Activated CD4-positive, alpha-beta T cell treated with anti-CD3 and anti-CD28 coated beads for 24 hours (primary cell): ENCODE data around the gene UTF1.

ENCODE experiments used
- DNase-seq, 2 donors: peaks; one replicate each; pipeline ENCODE4 v3.0.0-alpha.2; 2020; ENCODE audit warnings: low read depth in 2 of 2

Gene UTF1, protein sequence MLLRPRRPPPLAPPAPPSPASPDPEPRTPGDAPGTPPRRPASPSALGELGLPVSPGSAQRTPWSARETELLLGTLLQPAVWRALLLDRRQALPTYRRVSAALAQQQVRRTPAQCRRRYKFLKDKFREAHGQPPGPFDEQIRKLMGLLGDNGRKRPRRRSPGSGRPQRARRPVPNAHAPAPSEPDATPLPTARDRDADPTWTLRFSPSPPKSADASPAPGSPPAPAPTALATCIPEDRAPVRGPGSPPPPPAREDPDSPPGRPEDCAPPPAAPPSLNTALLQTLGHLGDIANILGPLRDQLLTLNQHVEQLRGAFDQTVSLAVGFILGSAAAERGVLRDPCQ

DNA sequence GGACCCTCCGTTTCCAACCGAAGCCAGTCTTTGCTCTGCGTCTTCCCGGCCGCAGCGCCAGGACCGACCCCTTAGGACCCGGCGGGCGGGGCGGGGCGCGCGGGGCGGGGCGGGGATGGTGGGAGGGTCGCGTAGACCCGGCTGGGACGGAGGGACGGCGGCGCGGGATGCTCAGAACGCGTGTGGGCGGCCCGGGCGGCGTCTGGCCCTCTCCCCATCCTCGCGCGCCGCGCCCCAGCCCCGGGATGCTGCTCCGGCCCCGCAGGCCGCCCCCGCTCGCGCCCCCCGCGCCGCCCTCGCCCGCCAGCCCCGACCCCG is at the start of gene UTF1:
TSS of gene UTF1 (plus strand) at position 174 of the 318 bp plus-strand sequence. CDS start at position 246, 72 bp downstream.
- DNase-seq = no peak

DNA sequence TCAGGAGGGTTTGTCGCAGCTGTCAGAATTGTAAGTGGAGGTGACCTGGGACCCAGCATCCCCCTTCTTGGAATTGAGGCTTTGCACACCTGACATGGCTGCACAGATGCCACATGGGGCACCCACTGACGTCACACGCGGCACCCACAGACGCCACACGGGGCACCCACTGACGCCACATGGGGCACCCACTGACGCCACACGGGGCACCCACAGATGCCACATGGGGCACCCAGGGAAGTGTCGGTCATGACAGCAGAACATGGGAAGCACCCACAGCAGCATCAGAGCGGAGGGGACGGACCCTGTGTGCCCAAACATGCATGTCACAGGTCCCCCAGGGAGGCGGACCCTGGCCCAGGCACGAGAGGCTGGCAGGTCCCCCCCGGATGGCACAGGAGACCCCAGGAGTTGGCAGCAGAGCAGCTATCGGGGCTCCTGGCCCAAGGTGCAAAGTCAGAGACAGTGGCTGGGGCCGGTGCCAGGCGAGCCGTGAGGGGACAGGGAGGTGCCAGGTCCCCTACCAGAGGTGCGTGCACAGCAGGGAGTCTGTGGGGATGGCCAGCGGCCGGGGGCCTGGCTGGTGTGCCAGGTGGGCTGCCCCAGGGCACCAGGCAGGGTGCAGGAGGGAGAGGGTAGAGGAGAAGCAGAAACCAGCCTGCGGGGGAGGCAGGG is 48.9 kb upstream of the UTF1 start:
- no peak for DNase-seq

DNA sequence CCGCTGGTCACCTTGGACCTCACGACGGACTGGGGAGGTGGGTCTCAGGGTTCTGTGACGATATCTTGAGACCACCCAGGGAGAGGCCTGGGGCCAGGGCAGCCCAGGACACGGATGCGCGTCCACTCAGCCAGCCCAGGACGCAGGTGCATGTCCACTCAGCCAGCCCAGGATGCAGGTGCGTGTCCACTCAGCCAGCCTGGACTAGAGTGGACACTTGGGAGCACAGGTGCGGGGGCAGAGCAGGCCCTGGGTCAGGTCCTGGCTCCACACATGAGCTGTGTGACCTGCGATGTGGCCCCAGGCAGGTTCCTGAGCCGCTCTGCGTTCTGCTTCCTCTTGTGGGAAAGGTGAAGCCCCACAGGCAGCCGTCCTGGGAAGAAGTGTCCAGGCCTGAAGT is 47.8 kb upstream of the UTF1 start:
- no peak for DNase-seq

DNA sequence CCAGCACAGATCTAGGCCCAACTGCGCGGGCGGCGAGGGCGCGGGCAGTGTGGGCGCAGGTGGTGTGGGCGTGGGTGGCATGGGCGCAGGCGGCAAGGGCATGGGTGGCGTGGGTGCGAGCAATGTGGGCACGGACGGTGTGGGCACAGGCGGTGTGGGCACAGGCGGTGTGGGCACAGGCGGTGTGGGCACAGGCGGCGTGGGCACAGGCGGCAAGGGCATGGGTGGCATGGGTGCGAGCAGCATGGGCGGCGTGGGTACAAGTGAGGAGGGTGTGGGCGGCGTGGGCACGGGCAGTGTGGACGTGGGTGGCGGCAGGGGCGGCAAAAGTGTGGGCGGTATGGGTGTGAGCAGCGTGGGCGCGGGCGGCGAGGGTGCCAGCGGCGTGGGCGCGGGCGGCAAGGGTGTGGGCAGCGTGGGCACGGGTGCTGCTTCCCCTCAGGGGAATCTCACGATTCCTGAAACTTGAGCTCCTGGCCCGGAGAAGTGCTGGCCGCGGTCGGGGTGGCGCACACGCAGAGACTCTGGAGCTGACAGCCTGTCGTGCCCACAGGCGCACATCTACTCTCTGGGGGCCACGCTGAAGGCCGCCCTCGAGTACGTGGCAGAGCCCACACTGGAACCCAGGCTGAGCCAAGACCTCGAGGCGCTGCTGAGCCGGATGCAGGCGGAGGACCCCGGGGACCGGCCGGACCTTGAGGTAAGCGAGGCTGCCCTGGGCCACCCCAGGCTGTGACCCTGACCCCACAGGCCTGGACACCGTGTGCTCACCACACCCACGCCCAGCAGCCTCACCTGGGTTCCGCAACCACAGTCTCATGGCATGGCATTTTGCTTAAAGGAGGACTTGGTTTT is 47.0 kb upstream of the UTF1 start:
- DNase-seq = no peak

DNA sequence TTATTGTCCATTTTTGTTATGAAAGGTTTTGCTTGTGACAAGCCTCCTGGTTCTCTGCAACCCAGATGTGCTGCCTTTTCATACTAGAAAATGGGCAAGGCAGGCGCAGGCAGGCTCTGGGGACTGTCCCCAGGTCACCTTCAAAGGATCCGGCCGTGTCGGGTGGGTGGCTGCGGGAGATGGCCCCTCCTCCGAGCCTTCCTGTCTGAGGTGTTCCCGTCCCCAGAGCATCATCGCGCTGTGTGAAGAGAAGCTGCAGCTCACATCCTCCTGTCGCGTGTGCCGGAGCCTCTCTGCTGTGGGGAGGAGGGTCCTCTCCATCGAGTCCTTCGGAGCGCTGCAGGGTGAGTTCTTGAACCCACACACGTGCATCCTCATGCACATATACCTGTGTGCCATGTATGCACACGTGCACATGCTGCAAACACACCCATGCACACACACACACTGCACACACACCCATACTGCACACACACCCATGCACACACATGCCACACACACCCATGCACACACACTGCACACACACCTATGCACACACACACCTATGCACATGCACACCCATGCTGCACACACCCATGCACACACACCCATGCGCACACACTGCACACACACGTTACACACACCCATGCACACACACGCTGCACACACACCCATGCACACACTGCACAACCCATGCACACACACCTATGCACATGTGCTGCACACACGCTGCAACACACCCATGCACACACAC is 46.2 kb upstream of the UTF1 start:
- DNase-seq = no peak

DNA sequence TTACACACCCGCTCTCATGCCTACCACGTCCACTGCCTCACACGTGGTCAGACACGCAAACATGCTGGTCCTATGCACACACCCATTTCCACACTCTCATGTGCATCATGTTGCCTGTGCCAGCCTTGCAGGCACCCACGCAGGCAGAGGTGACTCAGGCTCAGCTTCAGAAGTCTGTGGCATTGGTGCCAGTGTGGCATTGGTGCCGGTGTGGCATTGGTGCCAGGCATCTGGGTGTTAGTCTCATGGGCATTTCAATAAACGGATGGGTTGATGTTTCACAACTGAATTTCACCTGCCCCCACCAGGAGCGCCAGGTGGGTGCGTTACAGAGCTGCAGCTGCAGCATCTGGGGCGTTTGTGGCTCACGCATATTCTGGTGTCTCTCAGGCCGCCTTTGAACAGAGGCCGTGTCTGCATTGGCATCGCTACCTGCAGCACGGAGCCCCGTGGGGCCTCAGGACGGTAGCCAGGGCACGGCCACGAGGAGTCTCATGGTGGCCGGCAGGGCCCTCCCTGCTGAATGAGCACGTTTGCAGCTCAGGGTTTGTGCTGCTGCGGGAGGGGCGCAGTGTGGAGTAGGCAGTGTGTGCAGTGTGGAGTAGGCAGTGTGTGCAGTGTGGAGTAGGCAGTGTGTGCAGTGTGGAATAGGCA is 45.3 kb upstream of the UTF1 start:
- no peak for DNase-seq

DNA sequence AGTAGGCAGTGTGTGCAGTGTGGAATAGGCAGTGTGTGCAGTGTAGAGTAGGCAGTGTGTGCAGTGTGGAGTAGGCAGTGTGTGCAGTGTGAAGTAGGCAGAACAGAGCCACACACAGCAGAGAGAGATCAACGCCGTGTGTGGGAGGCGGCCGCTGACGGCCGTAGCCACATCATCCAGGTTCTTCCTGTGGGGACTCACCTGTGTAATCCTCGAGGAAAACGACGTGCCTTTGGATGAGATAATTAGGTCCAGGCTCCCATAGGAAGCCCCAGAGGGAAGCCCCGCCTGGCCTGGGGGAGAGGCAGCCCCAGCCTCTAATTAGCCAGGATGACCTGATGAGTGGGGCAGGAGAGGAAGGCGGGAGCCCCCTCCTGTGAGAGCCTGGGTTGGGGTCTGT is 44.6 kb upstream of the UTF1 start:
- no peak for DNase-seq

DNA sequence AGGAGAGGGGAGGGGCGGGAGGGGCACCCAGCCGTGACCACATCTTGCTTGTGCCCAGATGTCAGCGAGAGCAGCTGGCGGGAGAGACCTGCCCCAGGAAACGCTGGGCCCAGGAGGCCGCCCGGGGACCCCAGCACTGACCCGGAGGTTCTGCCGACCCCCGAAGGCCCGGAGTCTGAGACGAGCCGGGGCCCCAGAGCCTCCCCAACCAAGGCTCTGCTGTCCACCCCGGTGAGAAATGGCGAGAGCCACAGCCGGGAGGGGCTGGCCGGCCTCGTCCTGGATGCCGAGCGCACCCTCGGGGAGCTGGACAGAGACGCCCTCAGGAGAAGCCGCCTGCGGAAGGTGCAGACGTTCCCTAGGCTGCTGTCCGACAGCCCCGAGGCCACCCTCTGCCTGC is 44.1 kb upstream of the UTF1 start:
- DNase-seq = no peak

DNA sequence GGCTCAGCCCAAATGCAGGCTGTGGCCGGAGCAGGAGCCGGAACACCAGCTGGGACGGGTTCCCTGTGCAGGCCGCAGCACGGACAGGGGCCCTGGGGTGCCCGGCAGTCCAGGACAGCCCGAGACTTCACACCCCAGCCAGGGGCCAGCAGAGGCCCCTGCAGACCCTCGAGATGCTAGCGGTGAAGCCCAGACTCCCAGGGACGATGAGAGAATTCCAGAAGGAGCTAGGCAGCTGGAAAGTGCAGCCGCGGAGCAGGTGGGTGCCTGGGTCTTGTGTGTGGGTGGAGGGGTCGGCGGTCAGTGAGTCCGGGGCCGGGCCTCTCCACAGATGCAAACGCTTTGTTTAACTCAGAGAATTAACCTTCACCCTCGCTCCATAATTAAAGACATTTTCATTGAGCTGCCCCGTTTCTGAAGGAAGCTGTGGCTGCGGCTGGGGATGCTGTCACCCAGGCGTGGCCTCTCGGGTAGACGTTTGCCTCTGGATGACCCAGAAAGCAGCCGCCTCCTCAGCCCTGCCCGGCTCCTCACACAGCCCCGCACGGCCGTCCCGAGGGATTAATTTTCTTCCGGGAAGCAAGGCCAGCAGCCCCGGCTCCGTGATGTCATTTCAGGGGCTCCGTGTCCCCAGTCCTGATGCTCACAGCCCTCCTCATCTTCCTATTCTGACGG is 43.5 kb upstream of the UTF1 start:
- DNase-seq = no peak

DNA sequence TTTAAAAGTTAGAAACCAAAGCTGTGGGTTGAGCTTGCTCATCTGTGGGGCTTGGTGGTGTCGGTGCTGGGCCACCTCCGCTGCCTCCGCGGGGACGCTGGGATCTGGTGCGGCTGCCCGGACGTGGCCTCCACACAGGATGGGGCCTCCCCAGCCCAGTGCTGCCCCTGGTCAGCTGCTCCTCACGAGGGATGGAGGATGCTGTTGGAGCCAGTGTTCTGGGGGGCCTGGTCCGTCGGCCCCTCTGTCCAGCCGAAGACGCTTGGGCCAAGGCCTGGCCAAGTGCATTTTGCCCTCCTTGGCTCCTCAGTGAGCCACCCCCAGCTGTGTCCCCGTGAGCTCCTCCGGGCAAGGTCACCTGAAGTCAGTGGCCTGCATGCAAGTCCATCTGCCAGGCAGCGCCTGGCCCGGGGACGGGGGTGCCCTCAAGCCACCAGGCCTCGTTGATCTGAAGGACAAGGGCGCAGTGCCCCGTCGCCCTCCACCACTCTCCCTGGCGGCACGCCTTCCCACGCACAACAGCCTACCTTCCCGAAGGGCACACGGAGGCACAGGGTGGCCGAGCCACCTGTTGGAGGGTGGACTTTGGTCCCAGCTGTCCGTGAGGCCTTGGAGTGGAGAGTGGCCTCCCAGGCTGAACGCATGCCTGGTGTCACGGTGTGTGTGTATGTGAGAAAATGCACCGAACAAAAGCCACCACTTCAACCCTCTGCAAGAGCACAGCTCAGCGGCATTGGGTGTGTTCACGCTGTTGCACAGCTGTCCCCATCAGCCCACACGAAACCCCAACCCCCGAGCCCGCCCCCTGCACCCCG is 42.7 kb upstream of the UTF1 start:
- no peak for DNase-seq

DNA sequence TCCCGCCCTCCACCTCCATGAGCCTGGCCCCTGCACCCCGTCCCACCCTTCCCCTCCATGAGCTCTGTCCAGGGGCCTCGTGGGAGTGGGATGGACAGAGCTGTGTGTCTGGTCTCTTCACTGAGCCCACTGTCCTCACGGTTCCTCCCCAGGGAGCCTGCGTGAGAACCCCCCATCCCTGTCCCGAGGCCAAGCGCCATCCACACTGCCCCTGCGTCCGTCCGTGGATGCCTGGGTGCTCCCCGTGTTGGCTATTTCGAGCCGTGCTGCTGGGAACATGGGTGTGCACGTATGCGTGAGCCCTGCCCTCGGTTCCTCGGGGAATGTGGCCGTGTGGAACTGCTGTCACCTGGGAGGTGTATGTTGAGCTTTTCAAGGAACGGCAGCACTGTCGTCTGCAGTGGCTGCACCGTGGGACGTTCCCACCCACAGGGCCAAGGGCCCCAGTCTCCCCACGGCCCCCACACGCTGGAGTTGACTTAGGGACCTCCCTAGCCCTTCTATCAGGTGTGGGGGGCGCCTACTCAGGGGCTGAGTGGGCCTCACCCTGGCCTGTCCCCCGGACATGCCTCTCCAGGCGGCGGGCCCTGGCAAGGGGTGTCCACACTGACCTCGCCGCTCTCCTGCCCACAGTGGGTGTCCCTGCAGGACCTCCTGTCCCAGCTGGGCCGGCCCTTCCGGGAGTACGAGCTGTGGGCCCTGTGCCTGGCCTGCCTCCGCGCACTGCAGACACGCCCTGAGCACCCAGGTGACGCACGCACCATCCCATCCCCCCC is 41.9 kb upstream of the UTF1 start:
- DNase-seq = no peak

DNA sequence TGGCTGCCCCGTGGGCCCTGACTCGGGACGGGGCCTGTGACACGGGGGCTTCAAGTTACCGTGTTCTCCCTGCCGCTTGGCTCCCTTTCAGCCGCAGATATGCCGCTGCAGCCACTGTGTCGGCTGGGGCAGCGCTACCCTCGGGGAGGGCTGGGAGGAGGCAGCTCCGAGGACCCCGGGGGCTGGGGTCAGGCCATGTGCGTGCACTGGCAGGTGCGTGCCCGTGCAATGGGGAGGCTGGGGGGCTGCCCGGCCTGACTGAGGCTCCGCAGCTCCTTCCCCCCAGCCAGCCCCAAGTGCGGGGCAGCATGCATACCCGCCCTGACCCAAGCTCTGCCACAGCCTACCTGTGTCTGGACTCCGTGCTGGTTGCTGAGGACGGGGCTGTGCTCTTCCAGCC is 40.8 kb upstream of the UTF1 start:
- DNase-seq = no peak

DNA sequence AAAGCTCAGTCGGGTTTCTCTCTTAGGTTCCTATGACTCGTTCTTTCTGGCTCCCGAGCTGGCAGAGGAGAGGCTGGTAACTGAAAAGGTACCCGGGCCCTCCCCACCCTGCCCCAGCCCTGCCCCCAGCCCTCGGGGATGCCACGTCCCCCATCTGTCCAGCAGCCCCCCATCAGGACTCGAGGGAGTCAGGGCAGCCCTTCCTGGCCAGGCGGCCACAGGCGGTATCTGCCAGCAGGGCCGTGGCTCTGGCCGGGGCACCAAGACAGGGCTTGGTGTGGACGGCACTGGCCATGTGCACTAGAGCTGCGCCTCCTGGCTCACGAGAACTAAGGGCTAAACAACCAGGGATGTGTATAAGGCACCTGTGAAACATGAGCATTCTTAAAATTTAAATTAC is 40.3 kb upstream of the UTF1 start:
- no peak for DNase-seq

DNA sequence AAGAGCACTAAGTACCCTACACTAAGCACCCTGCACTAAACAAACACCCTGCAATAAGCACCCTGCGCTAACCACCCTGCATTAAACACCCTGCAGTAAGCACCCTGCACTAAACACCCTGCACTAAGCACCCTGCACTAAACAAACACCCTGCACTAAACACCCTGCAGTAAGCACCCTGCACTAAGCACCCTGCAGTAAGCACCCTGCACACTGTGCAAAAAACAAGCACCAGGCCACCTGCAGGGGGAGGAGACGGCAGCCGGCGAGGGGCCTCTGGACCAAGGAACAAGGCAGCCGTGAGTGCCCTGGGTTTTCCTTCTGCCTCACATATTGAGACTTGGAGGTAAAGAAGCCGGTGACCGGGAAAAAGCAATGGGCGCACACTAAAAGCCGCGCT is 39.8 kb upstream of the UTF1 start:
- DNase-seq = no peak

DNA sequence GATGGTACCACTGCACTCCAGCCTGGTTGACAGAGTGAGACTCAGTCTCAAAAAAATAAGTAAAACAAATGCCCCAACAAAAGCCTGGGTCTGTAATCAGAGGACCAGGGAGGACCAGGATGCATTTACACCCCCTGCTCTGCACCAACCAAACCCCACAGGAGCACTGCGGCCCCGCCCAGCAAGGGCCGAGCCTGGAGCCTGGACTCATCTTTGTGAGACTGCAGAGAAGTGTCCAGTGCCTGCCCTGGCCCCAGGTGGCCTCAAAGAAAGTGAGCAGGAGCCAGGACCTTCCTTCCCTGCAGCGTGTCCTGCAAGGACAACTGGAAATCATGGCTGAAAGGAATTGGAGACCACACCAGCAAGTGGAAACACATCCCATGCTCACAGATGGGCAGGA is 38.4 kb upstream of the UTF1 start:
- no peak for DNase-seq

DNA sequence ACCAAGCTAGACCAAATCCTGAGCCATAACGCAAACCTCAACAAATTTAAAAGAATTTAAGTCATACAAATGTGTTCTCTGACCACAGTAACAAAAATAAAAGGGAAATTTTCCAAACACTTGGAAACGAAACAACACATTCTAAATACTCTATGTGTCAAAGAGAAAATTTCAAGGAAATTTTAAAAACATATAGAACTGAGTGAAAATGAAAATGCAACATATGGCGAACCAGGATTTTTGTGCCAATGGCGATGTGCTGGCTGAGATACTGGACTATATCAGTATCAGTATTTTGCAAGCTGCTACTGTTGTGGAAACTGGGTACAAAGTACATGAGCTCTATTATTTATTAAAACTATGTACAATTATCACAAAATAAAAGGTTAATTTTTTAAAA is 35.9 kb upstream of the UTF1 start:
- DNase-seq = no peak

DNA sequence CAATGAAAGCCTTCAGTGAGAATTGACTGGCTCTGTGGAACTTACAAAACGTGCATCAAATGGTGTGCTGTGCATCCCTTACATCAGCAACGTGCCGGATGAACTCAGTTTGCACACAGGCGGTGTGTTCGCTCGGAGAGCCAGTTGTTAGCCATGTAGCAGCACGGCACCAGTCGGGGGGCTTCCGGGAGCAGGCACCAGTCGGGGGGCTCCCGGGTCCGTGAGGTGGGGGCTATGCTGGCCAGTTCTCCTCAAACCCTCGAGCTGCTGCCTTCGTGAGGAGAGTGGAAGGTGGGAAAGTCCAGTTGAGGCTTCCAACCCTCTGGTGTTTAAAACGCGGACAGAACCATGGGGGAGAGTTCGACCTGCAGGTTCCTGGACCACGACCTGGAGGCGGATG is 34.9 kb upstream of the UTF1 start:
- DNase-seq = no peak

DNA sequence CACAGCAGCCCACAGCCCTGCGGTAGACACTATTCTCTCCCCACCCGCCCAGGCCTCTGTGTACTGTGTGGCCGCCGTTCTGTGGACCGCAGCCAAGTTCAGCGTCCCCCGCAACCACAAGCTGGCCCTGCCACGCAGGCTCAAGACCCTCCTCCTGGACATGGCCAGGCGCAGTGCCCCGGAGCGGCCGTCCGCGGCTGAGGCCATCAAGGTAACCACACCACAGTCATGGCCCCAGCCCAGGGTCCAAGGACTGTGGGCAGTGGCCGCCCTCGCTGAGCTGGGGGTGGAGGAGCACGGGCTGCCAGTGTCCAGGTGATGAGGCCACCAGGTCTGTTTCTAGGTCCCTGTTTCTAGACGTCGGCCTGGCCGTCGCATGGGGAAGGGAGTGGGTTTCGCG is 34.4 kb upstream of the UTF1 start:
- DNase-seq = no peak

DNA sequence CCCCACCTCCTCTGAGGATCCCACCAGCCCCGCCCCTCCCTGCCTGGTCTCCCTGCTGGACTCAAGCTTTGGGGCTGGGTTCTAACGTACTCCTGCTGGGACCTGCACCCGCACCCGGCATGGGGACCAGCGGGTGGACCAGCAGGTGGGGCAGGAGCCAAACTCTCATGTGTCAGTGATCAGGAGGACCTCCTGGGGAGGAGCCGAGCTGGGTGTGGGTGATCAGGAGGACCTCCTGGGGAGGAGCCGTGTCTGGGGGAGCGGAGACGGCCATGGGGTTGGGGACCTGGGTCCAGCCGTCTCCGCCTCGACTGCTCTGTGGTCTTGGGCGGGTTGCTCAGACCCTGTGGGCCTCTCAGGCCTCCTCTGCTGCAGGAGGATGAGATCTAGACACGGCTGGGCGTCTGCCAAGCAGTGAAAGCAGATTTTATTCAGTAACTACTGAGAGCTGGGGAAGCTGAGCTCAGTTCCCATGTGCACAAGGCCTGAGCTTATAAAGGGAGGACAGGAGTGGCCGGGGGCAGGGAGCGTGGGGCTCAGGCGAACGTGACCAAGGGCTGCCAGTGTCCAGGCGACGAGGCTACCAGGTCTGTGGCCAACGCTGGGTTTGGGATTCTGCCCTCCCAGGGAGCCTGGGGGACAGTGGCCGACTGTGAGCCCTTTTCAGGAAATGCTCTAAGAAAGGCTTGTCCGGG is 33.6 kb upstream of the UTF1 start:
- no peak for DNase-seq
